ENCODE data around the gene RMDN2. TPM values are rescaled to one million over a fixed set of nuclear protein-coding genes. Genes with fewer than 3 reads are reported as not detected.

RMDN2 gene
- total RNA-seq, 2 donors from 2014 or later, result 3.9 to 4.9 TPM

DNA sequence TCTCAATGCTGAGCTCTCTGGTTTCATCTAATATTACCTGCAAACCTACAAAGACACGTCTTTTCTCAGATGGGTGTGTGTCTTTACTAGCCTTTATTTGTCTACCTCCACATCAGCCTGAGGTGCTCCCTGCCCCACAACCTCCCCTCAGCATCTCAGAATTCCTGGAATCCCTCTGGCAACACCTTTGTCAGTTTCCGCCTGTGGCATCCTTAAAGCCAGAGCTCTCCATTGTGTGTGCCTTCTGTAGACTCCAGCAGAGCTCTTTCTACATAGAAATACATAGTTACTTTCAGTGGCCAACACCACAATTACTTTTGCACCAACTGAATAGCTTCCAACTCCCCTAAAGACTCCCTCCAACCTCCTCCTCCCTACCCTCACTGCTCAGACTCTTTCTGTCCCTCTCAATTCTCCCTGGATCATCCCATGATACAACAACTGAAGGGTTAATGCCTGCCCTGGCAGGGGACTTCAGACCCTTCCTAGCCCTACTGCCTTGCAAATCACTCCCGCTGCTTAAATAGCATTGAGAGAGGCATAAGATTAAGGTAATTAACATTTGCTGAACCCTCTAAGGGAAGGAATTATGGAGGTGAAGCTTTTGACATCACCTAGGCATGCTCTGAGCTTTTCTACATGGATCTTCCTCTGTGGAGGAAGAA, 39.6 kb upstream of the RMDN2 start:
- Mint-ChIP-seq H3K4me3 (no peak overlapping the region), H3K9me3 (no peaks in the 10 kb centered on the region)

GRCh38 chr2:37886745-37887144, 38.3 kb upstream of the RMDN2 start:
- H3K9me3 ChIP-seq (ENCODE audit: control insufficient read depth, low read length), result no peaks in the 10 kb centered on the region
- no peaks in the 10 kb centered on the region for H3K9me3 Mint-ChIP-seq
- H3K27me3 ChIP-seq (ENCODE audit: control insufficient read depth, insufficient read depth, low read length, poor library complexity, severe bottlenecking), result no peaks in the 10 kb centered on the region
- no peak overlapping the region for H3K9ac ChIP-seq (ENCODE audit: extremely low read depth, low read length, poor library complexity, severe bottlenecking)
- H3K27ac ChIP-seq (ENCODE audit: low read depth, low read length), result no peak overlapping the region
- no peak for DNase-seq
- peaks cover 15% of the 10 kb centered on the region for H3K4me1 Mint-ChIP-seq
- no peaks in the 10 kb centered on the region for H3K36me3 ChIP-seq (ENCODE audit: control insufficient read depth, insufficient read depth, low read length)
- no peaks in the 10 kb centered on the region for H3K36me3 Mint-ChIP-seq (ENCODE audit: low read depth)
- H3K27ac Mint-ChIP-seq, result no peak overlapping the region
- no peak for TF ChIP-seq CTCF (conservative IDR thresholded peaks at IDR 0.05)
- H3K27me3 Mint-ChIP-seq (ENCODE audit: insufficient read depth), result peaks cover 8% of the 10 kb centered on the region
- H3K4me3 ChIP-seq (ENCODE audit: low read length), result no peak overlapping the region
- 99 to 100% methylated on average over 1 to 5 of the region's 5 CpGs for WGBS, 2 experiments (ENCODE audit: insufficient coverage in 1 of 2, insufficient read length in 1 of 2)
- H3K4me3 Mint-ChIP-seq, result no peak overlapping the region
- H3K4me1 ChIP-seq (ENCODE audit: control insufficient read depth, insufficient read depth, low read length), result peaks cover 4% of the 10 kb centered on the region

More for the DNA sequence above, 39.6 kb upstream of the RMDN2 start:
- H3K4me1 ChIP-seq (ENCODE audit: control insufficient read depth, insufficient read depth, low read length), result peaks cover 4% of the 10 kb centered on the region
- TF ChIP-seq CTCF (conservative IDR thresholded peaks at IDR 0.05), result no peak
- H3K4me1 Mint-ChIP-seq, result peaks cover 19% of the 10 kb centered on the region
- no peaks in the 10 kb centered on the region for H3K36me3 ChIP-seq (ENCODE audit: control insufficient read depth, insufficient read depth, low read length)
- H3K9me3 ChIP-seq (ENCODE audit: control insufficient read depth, low read length), result no peaks in the 10 kb centered on the region
- DNase-seq, result peak; percentile 60
- H3K27me3 Mint-ChIP-seq (ENCODE audit: insufficient read depth), result peaks cover 12% of the 10 kb centered on the region
- no peak overlapping the region for H3K9ac ChIP-seq (ENCODE audit: extremely low read depth, low read length, poor library complexity, severe bottlenecking)
- H3K36me3 Mint-ChIP-seq (ENCODE audit: low read depth), result no peaks in the 10 kb centered on the region
- no peak overlapping the region for H3K27ac ChIP-seq (ENCODE audit: low read depth, low read length)
- no peaks in the 10 kb centered on the region for H3K27me3 ChIP-seq (ENCODE audit: control insufficient read depth, insufficient read depth, low read length, poor library complexity, severe bottlenecking)
- no peak overlapping the region for H3K4me3 ChIP-seq (ENCODE audit: low read length)
- no peak overlapping the region for H3K27ac Mint-ChIP-seq
- 62 to 73% methylated on average over 2 to 3 of the region's 3 CpGs for WGBS, 2 experiments (ENCODE audit: insufficient coverage in 1 of 2, insufficient read length in 1 of 2)

DNA sequence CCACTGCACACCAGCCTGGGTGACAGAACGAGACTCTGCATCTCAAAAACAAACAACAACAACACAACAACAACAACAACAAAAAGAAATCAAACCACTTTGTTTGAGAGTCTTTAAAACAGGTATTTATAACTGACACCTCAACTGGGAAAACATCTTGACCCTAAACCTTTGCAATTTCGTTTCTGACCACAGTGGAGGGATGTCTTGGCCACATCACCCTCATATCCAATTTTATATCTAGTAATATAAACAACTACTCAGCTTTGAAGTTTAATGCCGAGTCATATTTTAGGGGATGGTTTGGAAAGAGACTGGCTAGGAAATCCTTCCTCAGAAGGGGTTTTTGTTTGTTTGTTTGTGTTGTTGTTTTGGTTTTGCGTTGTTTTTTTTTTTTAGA, 37.8 kb upstream of the RMDN2 start:
- H3K4me1 ChIP-seq (ENCODE audit: control insufficient read depth, insufficient read depth, low read length), result peaks cover 4% of the 10 kb centered on the region
- peaks cover 8% of the 10 kb centered on the region for H3K27me3 Mint-ChIP-seq (ENCODE audit: insufficient read depth)
- whole genome bisulfite sequencing, 2 experiments (ENCODE audit: insufficient coverage in 1 of 2, insufficient read length in 1 of 2), result 90 to 100% methylated on average over 1 to 4 of the region's 4 CpGs
- H3K4me1 Mint-ChIP-seq, result peaks cover 15% of the 10 kb centered on the region
- H3K27ac Mint-ChIP-seq, result no peak overlapping the region
- no peak overlapping the region for H3K9ac ChIP-seq (ENCODE audit: extremely low read depth, low read length, poor library complexity, severe bottlenecking)
- H3K4me3 ChIP-seq (ENCODE audit: low read length), result no peak overlapping the region
- H3K27ac ChIP-seq (ENCODE audit: low read depth, low read length), result no peak overlapping the region
- no peaks in the 10 kb centered on the region for H3K36me3 Mint-ChIP-seq (ENCODE audit: low read depth)
- no peak for TF ChIP-seq CTCF (conservative IDR thresholded peaks at IDR 0.05)
- H3K9me3 ChIP-seq (ENCODE audit: control insufficient read depth, low read length), result no peaks in the 10 kb centered on the region
- no peaks in the 10 kb centered on the region for H3K9me3 Mint-ChIP-seq
- no peaks in the 10 kb centered on the region for H3K27me3 ChIP-seq (ENCODE audit: control insufficient read depth, insufficient read depth, low read length, poor library complexity, severe bottlenecking)
- no peak for DNase-seq
- H3K4me3 Mint-ChIP-seq, result no peak overlapping the region
- H3K36me3 ChIP-seq (ENCODE audit: control insufficient read depth, insufficient read depth, low read length), result no peaks in the 10 kb centered on the region
